ENCODE data around the gene PIWIL4.

PIWIL4 gene

GRCh38 chr11:94567181-94567670, at the start of gene PIWIL4:
Gene PIWIL4, plus strand, starts transcription at chr11:94567368. Its CDS starts 151 bp downstream, at chr11:94567519.
- no peak for DNase-seq

DNA sequence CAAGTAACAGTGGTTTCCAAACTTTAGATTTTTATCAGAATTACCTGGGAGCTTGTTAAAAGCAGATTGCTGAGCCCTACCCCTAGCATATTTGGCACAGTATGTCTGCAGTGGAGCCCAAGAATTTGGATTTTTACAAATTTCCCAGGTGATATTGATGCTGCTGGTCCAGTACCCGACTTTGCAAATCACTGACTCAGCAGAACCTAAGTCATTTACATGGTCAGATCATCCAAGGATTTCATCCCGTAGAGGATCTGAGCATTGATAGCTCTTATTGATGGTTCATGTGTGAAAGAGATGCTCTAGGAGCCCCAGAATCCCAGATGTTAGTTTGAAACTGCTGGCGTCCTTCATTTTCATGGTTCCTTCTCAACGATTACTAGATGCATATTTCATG, 48.9 kb upstream of the PIWIL4 start:
- DNase-seq, result no peak

GRCh38 chr11:94519478-94520084, 47.6 kb upstream of the PIWIL4 start:
- peak; percentile 42 for DNase-seq

- no peak for DNase-seq
Measured at GRCh38 chr11:94521684-94522083, 45.5 kb upstream of the PIWIL4 start.

GRCh38 chr11:94524341-94524740, 42.8 kb upstream of the PIWIL4 start:
- no peak for DNase-seq

DNA sequence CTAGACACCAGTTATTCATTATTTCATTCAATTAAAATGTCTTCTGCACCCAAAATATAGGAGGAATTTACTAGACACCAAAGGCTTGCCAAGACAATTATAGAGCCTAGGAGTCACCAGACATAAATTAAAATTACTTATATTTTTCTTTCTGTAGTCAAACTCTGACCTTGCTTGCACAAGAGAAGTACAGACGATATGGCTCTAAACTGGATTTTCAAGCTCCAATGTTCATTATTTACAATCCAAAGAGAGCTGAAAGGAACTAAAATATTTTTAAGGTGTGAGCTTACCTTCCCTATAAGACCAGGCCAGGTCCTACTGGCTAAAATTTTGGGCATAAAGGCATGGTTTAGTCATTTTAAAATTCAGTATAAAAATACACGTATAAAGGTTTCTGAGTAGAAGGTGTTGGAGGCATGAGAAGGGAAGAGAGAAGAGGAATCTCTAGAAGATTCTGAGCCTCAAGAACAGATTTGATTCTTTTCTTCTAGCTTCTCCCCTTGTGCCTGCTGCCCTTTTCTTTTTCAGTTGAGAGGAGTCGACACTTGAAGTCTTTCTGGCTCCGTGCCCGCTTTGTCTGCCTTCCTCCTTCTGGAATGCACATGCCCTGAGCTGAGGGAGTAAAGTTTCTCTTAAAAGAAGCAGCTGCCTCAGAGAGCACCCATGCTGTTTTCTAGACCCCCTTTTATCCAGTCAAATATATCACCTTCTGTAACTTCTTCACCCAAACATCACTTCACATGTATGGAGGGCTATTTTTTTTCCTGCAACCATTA, 41.4 kb upstream of the PIWIL4 start:
- DNase-seq, result no peak

- DNase-seq, result no peak
Measured at GRCh38 chr11:94526645-94527438, 40.3 kb upstream of the PIWIL4 start.

DNA sequence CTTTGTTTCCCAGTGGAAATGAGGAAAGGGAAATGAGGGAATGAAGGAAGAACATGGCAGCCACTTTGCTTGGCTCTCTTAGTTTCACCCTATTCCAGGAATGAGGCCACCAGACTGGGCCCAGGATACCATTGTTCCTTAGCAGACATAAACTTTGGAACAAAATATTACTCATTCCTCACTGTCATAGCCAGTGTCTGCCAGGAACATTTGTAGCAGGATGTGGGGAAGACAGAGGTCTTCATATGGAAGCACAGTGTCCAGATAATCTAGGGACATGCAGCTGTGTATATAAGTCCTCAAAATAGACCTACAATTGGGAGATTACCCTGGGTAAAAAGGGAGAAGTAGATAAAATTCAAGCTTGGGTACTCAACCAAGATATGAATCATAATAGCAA, 38.6 kb upstream of the PIWIL4 start:
- DNase-seq, result no peak

- no peak for DNase-seq
Measured at GRCh38 chr11:94532211-94532610, 35.0 kb upstream of the PIWIL4 start.

DNA sequence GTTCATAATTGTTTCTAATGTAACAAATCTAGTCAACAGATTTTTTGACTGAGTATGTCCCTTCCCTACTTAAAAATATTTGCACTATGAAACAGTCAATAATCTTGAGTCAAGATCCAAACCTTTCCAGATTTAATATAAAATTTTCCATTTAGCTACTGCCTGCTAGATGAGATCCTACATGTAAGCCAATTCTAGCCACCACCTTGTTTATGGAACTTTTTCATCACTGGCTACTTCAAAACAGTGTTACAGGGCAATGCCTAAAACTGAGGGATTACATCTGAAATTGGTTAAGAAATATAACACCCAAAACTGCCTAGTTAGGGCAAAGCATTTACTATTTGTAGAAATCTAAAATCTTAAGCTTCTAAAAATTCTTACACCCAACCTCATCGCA, 34.0 kb upstream of the PIWIL4 start:
- no peak for DNase-seq

DNA sequence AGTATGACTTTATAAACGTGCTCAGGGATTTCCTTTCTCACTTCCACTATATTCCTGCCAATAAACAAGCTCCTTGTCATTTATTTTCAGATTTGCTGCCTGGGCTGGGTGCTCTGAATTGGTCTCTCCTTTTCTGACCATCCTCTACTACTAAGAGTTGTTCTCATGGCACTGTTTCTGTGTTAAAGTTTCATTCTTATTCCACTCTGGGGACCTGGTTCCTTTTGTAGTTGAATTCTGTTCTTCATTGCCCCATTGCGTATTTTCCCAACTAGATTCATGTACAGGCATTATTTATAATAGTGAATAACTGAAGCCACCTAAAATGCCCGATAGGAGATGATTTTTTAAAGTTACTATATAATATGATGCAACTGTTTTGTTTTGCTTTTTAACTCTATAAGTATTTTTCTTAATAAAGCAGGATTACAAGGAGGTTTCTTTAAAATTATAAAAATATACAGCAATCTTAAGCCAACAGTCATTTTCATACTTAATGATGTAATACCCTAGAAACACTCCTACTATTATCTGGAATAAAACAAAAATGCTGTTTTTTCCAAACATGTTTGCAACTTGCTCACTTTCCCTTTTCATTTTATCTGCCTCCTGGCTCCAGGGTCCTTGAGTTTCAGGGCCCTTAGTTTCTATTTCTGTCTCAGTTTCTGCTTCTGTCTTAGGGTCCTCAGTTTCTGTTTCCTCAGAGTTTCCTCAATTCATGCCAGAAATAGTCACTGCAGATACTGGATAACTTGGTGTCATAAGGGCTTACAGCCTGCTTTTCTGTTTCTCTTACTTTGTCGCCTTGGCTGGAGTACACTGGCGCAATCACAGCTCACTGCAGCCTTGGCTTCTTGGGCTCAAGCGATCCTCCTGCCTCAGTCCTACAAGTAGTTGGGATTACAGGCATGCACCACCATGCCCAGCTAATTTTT, 33.2 kb upstream of the PIWIL4 start:
- DNase-seq, result no peak

- DNase-seq, result no peak
Measured at GRCh38 chr11:94536386-94536785, 30.8 kb upstream of the PIWIL4 start.

DNA sequence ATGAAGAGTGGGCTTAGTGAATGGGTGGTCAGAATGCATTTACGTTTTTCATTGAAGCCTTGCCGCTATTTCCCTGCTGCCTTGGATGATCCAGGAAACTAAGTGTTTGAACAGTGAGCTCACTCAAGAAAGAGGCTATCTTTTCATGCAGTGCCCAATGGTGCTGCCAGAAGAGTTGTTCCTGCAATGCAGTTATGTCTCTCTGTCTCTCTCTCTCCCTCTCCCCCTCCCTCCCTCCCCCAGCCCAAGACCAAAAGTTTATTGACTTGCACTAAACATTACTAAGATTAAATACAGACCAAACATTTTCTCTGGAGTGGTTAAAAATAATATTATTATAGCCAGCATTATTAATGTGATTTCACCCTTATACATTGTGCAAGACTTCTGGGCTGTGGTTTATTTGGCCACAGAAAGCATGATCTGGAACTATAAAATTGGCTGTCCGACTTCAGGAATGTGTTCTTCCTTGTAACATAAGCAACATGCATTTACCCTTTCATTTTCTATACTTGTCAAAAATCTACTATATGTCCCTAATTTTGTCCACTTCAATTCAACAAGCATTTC, 30.1 kb upstream of the PIWIL4 start:
- DNase-seq, result no peak

GRCh38 chr11:94539420-94539819, 27.7 kb upstream of the PIWIL4 start:
- no peak for DNase-seq

DNA sequence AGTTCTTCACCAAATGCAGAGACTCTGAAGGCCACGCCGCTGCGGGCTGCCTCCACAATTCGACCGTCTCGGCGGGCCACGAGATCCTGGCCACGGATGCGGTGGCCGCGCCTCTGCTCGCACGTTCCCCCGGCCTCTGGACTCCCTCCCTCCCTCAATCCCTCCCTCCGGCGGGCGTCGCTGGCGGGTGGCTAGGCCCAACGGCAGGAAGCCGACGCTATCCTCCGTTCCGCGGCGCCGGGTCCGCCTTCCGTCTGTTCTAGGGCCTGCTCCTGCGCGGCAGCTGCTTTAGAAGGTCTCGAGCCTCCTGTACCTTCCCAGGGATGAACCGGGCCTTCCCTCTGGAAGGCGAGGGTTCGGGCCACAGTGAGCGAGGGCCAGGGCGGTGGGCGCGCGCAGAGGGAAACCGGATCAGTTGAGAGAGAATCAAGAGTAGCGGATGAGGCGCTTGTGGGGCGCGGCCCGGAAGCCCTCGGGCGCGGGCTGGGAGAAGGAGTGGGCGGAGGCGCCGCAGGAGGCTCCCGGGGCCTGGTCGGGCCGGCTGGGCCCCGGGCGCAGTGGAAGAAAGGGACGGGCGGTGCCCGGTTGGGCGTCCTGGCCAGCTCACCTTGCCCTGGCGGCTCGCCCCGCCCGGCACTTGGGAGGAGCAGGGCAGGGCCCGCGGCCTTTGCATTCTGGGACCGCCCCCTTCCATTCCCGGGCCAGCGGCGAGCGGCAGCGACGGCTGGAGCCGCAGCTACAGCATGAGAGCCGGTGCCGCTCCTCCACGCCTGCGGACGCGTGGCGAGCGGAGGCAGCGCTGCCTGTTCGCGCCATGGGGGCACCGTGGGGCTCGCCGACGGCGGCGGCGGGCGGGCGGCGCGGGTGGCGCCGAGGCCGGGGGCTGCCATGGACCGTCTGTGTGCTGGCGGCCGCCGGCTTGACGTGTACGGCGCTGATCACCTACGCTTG, 23.2 kb upstream of the PIWIL4 start, which contains the start of gene FUT4:
TSS of gene FUT4 (plus strand) at position 227 of the 951 bp plus-strand sequence. CDS start at position 440, 213 bp downstream.
- peak; percentile 75 for DNase-seq

DNA sequence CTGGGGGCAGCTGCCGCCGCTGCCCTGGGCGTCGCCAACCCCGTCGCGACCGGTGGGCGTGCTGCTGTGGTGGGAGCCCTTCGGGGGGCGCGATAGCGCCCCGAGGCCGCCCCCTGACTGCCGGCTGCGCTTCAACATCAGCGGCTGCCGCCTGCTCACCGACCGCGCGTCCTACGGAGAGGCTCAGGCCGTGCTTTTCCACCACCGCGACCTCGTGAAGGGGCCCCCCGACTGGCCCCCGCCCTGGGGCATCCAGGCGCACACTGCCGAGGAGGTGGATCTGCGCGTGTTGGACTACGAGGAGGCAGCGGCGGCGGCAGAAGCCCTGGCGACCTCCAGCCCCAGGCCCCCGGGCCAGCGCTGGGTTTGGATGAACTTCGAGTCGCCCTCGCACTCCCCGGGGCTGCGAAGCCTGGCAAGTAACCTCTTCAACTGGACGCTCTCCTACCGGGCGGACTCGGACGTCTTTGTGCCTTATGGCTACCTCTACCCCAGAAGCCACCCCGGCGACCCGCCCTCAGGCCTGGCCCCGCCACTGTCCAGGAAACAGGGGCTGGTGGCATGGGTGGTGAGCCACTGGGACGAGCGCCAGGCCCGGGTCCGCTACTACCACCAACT, 22.4 kb upstream of the PIWIL4 start:
- DNase-seq, result no peak

DNA sequence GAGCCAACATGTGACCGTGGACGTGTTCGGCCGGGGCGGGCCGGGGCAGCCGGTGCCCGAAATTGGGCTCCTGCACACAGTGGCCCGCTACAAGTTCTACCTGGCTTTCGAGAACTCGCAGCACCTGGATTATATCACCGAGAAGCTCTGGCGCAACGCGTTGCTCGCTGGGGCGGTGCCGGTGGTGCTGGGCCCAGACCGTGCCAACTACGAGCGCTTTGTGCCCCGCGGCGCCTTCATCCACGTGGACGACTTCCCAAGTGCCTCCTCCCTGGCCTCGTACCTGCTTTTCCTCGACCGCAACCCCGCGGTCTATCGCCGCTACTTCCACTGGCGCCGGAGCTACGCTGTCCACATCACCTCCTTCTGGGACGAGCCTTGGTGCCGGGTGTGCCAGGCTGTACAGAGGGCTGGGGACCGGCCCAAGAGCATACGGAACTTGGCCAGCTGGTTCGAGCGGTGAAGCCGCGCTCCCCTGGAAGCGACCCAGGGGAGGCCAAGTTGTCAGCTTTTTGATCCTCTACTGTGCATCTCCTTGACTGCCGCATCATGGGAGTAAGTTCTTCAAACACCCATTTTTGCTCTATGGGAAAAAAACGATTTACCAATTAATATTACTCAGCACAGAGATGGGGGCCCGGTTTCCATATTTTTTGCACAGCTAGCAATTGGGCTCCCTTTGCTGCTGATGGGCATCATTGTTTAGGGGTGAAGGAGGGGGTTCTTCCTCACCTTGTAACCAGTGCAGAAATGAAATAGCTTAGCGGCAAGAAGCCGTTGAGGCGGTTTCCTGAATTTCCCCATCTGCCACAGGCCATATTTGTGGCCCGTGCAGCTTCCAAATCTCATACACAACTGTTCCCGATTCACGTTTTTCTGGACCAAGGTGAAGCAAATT, 21.7 kb upstream of the PIWIL4 start:
- no peak for DNase-seq

DNA sequence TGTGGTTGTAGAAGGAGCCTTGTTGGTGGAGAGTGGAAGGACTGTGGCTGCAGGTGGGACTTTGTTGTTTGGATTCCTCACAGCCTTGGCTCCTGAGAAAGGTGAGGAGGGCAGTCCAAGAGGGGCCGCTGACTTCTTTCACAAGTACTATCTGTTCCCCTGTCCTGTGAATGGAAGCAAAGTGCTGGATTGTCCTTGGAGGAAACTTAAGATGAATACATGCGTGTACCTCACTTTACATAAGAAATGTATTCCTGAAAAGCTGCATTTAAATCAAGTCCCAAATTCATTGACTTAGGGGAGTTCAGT, 21.1 kb upstream of the PIWIL4 start:
- no peak for DNase-seq

GRCh38 chr11:94546886-94547285, 20.3 kb upstream of the PIWIL4 start:
- no peak for DNase-seq

All from midbrain (tissue), 1 donor.